T-helper 22 cell (primary cell): ENCODE data around the gene FAM83D.
"Not testable (repeated sequence)": the region's sequence is repeated elsewhere in the genome, so short reads cannot be mapped to it uniquely, and the experiment has no call there.

Experiments
- DNase-seq: peaks from one replicate; pipeline ENCODE4 v3.0.0-alpha.2; 2020; ENCODE audit warnings: low read depth

Gene FAM83D

DNA sequence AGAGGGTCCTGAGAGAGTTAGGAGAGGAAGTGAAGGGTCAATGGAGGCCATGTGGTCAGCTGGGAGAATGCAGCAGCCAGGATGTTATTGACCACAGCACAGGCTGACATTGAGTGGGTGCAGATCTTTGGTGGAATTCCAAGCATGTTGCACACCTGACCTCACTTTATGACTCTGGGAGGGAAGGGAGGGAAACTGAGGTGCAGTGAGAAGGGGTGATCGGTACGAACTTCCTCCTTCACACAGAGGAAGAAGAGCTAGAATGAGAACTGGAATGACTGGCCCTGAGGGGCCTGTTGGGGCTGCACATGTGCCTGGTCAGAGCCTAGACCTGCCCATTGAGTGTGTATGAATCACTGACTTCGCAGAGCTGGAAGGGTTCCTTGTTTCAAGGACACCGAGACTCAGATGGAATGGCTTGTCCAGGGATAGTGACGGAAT is 9.8 kb downstream of the FAM83D start:
- no peak for DNase-seq

DNA sequence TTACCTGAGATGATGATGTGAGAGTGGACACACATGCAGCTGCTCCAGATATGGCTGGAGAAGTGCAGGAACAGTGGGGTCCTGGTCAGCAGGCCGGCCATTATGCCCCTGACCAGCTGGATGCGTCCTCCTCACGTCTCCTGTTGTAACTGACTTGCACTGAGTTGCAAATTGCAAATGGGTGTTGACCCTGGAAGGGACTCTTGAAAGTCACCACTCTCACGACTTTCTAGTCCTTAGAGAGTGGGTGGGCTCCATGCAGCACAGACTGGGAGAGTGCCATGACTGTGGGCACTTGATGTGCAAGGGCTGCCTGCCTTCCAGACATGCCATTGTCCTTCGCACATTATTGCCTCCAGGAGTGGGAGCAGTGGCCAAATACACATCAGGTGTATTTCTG is 10.8 kb downstream of the FAM83D start:
- no peak for DNase-seq

DNA sequence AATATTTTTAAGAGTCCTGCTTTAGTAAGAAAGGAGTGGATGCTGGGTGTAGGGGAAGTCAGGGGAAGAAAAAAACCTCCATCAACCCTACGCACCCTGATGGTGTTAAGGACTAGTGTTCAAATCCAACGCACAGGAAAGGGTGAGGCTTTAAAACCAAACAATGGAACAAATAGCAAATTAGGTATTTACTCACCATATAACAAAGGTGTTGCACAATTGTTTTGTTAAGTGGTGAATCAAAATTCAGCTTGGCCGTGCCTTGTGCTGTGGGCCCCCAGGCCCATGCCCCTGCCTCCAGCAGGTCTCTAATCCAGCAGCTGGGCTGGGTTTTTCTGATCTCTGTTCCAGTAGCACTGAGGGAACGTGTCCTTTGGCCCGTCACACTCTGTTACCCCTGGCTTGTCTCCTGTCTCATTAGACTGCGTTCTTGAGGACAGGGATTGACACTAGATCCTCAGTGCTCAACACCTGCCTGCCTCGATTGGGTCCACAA is 11.8 kb downstream of the FAM83D start:
- DNase-seq: no peak

DNA sequence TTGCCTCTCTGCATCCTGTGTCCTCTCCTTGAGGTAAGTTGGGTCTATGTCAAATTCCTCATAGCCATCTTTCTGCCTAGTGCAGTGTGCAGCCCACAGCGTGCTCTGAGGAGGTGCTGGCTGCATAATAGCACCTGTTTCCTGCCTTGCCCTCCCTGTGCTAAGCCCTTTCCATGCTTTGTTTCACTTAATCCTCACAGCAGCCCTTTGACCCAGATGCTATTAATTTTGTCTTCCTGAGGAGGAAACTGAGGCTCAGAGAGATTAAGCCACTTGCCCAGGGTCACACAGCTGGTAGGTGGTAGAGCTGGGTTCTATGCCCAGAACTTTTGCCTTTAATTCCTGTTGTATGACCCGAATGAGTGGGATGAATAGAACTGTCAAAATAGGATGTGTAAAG is 13.5 kb downstream of the FAM83D start:
- no peak for DNase-seq

DNA sequence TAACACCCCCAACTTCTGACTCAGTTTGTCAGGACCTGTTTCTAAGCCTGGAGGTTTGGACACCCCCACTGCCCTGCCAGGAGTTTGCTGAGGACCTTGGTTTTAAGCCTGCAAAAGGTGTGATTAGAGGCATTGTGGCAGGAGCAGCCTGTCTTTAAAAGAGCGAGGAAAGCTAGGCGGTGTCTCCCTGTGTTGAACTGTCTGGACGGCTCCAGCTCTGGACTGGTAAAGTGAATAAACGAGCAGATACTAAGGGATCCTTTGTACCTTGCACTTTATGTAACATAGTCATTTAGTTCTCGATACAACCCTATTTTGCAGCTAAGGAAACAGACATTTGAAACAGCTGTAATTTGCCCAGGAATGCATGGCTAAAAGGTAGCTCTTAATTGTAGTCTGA is 14.4 kb downstream of the FAM83D start:
- no peak for DNase-seq

DNA sequence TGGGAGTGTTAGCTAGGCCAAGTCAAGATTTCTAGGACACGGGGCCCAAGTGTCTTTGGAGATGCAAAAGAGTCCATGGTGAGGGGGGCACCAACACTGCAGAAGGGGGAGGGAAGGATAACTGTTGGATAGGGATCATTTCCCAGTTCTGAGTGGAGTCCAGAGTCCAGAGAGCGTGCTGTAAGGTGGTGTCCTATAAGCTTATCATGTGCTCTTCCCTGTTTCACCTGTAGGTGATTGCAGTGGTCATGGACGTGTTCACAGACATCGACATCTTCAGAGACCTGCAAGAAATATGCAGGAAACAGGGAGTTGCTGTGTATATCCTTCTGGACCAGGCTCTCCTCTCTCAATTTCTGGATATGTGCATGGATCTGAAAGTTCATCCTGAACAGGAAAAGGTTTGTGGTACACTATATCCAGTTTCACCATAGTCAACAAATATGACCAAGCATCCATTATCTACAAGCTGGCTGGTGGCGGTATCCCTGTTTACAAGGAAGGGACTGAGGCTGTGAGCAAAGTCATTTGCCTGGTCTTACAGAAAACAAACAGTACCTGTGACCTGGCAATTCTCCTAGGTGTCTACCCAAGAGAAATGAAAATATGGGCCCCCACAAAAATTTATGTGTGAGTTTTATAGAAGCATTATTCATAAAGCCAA is 15.6 kb downstream of the FAM83D start:
- DNase-seq: no peak

DNA sequence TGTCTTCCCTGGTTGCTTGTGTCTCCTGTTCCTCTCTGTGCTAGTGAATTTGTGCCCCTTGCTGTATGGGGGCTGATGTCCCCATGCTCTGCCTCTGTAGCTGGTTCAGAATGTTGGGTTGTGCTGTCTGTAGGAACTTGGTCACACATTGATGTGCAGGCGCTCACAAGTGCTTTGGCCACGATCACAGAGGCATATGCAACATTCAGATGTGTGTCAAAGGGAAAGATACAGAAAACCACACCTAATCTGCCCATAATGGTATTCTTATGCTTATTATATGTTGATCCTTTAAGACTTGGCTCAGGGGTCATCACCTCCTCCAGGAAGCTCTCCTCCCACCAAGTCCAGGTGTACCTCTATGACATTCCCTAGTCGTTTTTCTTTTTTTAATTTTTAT is 18.8 kb downstream of the FAM83D start:
- DNase-seq: no peak

DNA sequence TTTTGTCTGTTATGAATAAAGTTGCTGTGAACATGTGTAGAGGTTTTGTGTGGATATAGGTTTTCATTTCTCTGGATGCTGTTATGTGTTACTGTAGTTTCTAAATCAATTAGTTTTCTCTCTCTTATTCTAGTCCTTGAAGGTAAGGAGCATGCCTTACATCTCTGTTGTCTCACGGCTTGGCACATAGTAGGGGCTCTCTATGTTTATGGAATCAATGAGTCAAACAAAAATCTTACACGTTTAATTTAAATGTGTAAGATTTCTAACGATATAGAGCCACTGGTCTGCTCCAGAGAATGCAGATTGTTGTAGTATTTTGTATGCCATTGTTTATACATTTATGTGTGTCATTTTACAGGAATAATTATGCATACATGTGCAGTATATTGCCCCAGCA is 20.6 kb downstream of the FAM83D start:
- DNase-seq: no peak

DNA sequence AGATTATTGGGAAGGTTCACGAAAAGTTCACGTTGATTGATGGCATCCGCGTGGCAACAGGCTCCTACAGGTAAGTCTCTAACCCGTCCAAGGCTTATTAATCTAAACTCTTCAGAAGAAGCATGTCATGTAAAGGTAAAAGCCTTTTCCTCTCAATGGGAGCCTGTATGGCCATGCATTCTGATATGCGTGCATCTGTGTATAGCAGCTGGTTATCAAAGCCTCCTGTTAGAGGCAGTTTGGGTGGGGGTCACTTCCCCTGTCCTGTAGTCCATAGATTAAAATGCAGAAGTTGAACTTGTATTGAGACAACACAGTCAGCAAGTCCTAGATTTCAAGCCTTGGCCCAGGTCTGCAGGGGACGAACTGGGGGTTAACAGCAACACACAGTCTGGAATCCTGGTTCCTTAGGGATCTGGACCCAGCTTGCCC is 21.7 kb downstream of the FAM83D start:
- no peak for DNase-seq

DNA sequence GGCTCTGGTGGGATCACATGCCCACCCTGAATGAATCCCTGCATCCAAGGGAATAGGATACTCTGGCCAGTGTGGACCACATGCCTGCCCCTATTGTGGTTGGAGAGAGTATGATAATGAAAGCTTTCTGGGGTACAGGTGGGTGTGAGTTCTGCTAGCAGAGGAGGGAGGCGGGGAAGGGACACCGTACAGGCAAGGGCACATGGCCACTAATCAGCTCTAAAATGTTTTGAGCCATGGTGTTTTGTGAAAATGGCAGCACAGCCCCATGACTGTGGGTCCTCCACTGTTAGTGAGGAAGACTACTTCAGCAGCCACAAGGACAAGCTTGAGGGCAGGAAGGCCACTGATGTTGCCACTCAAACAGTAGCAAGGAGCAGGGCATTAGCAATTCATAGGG is 24.0 kb downstream of the FAM83D start:
- no peak for DNase-seq

DNA sequence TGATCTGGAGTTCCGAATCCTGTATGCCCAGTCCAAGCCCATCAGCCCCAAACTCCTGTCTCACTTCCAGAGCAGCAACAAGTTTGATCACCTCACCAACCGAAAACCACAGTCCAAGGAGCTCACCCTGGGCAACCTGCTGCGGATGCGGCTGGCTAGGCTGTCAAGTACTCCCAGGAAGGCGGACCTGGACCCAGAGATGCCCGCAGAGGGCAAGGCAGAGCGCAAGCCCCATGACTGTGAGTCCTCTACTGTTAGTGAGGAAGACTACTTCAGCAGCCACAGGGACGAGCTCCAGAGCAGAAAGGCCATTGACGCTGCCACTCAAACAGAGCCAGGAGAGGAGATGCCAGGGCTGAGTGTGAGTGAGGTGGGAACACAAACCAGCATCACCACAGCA is 25.4 kb downstream of the FAM83D start:
- DNase-seq: no peak

DNA sequence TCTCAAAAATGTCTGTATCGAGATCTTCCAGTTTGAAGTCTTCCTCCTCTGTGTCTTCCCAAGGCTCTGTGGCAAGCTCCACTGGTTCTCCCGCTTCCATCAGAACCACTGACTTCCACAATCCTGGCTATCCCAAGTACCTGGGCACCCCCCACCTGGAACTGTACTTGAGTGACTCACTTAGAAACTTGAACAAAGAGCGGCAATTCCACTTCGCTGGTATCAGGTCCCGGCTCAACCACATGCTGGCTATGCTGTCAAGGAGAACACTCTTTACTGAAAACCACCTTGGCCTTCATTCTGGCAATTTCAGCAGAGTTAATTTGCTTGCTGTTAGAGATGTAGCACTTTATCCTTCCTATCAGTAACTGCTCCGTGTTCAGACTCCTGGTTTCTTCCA is 25.9 kb downstream of the FAM83D start:
- DNase-seq: no peak

DNA sequence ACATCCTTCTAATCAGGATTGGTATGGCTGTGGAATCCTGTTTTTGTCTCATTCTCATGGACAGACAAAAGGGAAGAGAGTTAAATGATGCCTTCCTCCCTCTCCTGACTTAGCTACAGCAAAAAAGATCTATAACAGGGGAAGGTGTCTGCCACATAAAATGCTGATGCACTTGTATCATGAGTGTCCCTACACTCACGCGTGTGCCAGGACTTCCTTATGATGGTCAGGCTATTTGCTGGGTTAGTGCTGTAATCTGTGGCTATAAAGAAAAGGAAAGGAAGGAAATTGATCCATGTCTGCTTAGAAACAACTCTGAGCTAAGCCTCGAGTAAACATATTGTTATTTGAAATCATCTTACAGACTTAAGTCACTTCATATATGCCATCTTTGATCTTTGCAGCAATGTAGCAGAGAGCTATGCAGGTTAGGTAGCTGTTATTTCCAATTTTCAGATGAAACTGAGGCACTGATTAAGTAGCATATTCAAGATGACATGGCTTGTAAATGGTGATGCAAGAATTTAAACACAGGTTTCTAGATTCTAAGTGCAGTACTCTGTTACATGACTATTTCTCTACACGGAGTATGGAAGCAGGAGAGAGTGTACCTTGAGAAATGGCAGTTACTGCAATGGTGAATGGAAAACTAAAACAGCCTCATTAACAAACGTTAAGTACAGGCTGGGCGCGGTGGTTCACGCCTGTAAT is 27.6 kb downstream of the FAM83D start:
- no peak for DNase-seq

DNA sequence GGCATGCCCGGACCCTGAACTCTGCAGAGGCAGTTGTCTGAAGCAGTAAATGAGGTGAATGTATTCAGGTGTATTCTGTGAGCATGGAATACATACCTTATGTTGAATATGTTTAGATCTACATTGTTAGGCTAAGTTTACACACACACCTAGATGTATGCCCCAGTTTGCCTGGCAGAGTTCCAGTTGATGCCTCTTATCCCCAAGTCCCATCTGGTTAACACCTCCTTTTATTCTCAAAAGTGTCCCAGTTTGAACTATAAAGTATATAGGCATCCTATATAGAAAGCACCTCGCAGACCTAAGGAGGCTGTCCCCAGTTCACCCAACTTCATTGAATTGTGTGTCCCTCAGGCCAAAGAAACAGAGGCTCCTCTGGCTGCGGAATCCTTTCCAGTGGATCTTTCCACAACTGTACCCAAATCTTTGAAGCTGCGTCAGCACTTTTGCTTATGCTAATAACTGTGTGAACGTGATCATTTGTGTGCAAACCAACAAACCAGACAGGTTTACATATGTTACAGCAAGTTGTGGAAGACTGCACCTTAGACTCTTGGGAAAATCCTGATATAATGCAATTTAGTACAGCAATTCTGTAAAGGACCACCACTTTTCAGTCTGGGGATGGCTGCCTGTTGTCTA is 31.1 kb downstream of the FAM83D start:
- no peak for DNase-seq

DNA sequence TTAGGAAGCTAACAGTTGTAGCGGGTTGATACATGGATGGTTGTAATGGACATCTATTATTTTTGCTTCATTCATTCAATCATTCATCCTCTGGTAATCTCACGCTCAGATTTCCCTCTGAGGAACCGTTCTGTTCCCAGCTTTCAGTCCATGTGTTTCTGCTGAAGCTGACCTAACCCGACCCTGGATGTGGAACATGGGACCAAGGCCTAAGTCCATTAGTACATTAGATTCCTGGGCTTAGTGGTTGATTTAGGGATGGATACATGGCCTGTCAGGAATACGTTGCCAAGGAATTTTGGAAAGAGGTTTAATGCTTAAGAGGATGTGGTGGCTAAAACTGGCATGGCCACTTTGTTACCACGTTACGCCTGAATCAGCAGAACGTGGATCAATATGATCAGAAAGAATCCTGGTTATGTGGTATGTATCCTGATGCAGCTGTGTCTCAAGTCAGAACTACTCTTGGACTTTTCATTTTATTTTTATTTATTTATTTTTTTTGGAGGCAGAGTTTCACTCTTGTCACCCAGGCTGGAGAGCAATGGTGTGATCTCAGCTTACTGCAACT is 31.8 kb downstream of the FAM83D start:
- DNase-seq: no peak

DNA sequence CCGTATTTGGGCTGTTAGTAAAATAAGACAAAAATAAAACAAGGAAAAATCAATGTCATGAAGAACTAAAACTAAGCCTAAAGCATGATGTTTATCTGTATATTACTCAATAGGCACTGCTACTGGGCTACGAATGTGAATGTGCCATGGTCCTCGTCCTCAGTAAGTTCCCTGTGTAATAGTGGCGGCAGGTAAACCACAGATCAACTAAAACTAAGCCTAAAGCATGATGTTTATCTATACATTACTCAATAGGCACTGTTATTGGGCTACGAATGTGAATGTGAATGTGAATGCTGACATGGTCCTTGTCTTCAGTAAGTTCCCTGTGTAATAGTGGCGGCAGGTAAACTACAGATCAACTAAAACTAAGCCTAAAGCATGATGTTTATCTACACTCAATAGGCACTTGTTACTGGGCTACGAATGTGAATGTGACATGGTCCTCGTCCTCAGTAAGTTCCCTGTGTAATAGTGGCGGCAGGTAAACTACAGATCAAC is 34.0 kb downstream of the FAM83D start:
- not testable (repeated sequence) for DNase-seq

DNA sequence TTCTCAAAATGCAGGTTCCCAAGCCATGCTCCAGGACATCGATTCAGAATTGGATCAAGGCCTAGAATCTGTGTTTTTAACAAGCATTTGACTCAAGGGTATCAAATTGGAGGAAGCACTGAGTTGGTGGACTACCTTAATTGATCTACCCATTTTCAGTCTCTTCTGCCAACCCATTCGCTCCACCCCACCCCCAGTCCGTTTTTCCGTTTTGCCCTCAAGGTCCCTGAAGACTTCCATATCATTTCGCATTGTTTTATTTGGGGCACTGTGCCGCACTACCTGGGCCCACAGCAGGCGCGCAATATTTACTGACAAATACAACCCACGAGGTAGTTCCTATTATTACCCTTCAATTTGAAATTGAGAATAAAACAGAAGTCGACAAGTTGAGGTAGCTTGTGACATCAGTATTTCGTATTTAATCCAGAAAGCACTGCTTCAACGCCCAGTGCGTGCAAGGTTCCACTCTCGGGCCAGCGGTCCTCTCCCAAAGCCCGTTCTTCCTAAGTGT is 35.4 kb downstream of the FAM83D start:
- DNase-seq: no peak

DNA sequence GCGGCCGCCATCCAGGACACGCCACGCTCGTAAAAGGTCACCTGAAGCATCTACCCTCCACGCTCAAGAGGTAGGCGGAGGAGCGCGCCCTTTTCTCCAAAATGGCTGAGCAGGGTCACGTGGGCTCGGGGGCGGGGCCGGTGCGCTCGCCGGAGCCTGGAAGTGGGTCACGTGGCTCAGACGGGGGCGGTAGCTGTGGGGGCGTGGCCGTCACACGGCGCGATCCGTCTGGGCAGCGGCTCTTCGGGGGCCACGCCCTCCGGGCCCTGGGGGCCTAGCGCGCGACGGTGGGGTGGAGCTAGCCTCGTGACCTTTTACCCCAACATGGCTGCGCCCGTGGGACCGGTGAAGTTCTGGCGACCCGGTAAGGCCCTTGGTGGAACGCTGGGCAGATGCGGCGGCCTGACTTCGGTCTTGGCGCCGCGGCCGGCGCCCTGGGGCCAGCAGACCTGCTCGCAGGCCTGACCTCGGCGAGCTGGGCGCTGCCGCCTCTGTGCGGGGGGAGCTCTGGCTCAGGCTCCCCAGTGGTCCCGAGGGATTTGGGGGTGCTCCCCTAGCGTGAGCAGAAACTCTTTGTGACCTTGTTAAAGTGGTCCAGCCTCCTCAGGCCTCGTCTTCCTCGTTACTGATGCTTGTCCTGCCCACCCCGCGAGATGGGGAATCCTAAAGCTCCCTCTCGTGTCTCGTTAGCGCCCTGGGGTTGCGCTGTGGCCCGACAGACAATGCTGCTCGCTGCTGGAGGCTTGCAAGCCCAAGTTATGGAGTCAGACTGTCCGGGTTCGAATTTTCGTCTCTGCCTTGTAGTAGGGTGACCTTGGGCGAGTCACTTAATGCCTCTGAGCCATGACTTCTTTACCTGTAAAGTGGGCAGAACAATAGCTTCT is 36.1 kb downstream of the FAM83D start, which contains the start of gene DHX35:
Gene DHX35, plus strand, starts transcription at position 301 of the 884 bp plus-strand sequence. Its CDS starts 24 bp downstream, at position 325.
- DNase-seq: peak; percentile 97

DNA sequence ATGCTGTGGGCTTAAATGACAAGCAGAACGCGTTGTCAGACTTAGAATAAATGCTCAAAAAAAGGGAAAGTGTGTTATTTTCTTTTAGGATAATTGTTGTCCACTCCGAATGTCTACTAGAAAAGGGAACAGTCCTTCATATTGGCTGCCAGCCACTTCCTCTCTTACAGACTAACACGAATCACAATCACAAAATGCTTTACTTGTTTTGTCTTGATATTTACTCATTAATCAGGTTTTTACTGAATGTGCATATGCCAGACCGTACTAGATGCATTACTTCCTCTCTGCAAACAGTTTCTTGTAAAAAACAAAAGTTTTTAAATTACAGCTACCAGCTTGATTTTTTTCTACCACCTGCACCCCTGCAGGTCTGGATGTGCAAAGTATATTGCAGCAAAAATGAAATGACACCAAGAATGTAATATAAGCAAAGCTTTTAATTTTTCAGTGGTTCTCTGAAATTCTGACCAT is 36.7 kb downstream of the FAM83D start:
- DNase-seq: no peak

DNA sequence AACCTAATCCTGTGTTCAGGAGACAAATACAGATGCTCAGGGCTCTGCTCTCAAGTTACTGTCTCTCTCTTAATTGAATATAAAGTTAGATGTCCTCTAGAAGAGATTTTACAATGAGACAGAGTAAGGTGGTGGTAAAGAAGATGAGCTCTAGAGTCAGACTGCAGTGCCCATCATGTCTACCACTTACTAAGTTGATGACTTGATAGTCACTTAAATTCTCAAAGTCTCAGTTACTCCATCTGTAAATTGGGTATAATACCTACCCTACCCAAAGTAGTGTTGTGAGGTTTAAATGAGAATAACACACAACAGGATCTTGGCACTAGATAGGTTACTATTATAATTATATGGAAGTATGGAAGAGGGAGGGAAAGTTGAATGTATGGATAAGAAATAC is 37.5 kb downstream of the FAM83D start:
- DNase-seq: no peak

DNA sequence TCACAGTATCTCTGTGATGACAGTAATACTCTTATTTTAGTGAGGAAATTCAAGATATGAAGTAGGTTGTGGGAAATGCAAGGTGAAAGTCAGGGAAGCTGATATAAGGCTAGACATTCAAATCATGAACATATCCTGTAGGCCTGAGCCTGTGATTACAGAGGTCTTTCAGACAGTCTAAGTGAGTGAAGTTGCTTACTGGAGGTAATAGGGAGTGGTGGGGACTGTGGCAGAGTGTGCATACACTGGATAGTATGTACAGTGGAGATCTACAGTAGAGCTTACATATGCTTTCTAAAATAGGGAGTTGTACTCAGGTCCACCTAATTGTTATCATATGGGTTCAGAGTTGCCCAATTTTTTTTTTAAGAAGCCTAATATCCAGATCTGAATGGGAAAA is 39.0 kb downstream of the FAM83D start:
- no peak for DNase-seq
